Ishikawa (cell line): Measurements from ENCODE around the gene CBS.

ENCODE experiments used
- CEBPB ChIP-seq: IDR thresholded peaks from 2 replicates; pipeline ENCODE4 v1.6.1; 2012
- CREB1 ChIP-seq: IDR thresholded peaks from 2 replicates; pipeline ENCODE4 v1.6.1; 2012; ENCODE audit warnings: low read depth
- EGR1 ChIP-seq: IDR thresholded peaks from 2 replicates; pipeline ENCODE4 v1.6.1; 2012
- EP300 ChIP-seq: IDR thresholded peaks from 2 replicates; pipeline ENCODE4 v1.6.1; 2012; ENCODE audit warnings: borderline replicate concordance
- FOXM1 ChIP-seq: IDR thresholded peaks from 2 replicates; pipeline ENCODE4 v1.6.1; 2012; ENCODE audit warnings: low read depth, borderline replicate concordance
- MAX ChIP-seq: IDR thresholded peaks from 2 replicates; pipeline ENCODE4 v1.6.1; 2012
- NFIC ChIP-seq: IDR thresholded peaks from 2 replicates; pipeline ENCODE4 v1.6.1; 2012
- RAD21 ChIP-seq: IDR thresholded peaks from 2 replicates; pipeline ENCODE4 v1.6.1; 2012; ENCODE audit warnings: low read depth
- REST ChIP-seq: IDR thresholded peaks from 2 replicates; pipeline ENCODE4 v1.6.1; 2012; ENCODE audit warnings: low read depth, mild to moderate bottlenecking
- TAF1 ChIP-seq: IDR thresholded peaks from 2 replicates; pipeline ENCODE4 v1.6.1; 2012; ENCODE audit warnings: low read depth, mild to moderate bottlenecking
- TCF12 ChIP-seq: IDR thresholded peaks from 2 replicates; pipeline ENCODE4 v1.6.1; 2012; ENCODE audit warnings: low read depth
- TEAD4 ChIP-seq: IDR thresholded peaks from 2 replicates; pipeline ENCODE4 v1.6.1; 2012
- USF1 ChIP-seq: IDR thresholded peaks from 2 replicates; pipeline ENCODE4 v1.6.1; 2012
- YY1 ChIP-seq: IDR thresholded peaks from 2 replicates; pipeline ENCODE4 v1.6.1; 2012; ENCODE audit warnings: low read depth
- ZBTB7A ChIP-seq: IDR thresholded peaks from 2 replicates; pipeline ENCODE4 v1.6.1; 2012; ENCODE audit warnings: low read depth

The CBS gene

GRCh38 chr21:43027846-43028731 is 47.5 kb downstream of the CBS start:
- no peak for TF ChIP-seq ZBTB7A
- no peak for TF ChIP-seq TEAD4
- TF ChIP-seq CREB1 = no peak
- no peak for TF ChIP-seq TAF1
- no peak for TF ChIP-seq FOXM1
- no peak for TF ChIP-seq NFIC
- no peak for TF ChIP-seq CEBPB
- TF ChIP-seq YY1 = no peak
- TF ChIP-seq MAX = no peak
- TF ChIP-seq REST = no peak
- no peak for TF ChIP-seq TCF12
- TF ChIP-seq RAD21 = no peak
- no peak for TF ChIP-seq EGR1
- no peak for TF ChIP-seq USF1
- TF ChIP-seq EP300 = no peak

- TF ChIP-seq ZBTB7A (peak; percentile 32; the same call in 1 of the 2 replicates), EP300 (peak; percentile 97), TAF1 (no peak), EGR1 (0 out of 2 replicates have a peak, but pooled peaks have one; percentile 12), FOXM1 (peak; percentile 93), USF1 (no peak), TCF12 (peak; percentile 95), NFIC (peak; percentile 73), TEAD4 (peak; percentile 100), REST (no peak), YY1 (0 out of 2 replicates have a peak, but pooled peaks have one; percentile 54), RAD21 (peak; percentile 13; the same call in 1 of the 2 replicates), MAX (no peak; the same call in 1 of the 2 replicates), CREB1 (peak; percentile 20; the same call in 1 of the 2 replicates), CEBPB (peak; percentile 99)
Measured at GRCh38 chr21:43025636-43026180, 49.9 kb downstream of the CBS start.

- TF ChIP-seq TEAD4 (no peak), TAF1 (no peak), EP300 (no peak), USF1 (no peak)
Measured at GRCh38 chr21:43024439-43025136, 51.0 kb downstream of the CBS start.

GRCh38 chr21:43023175-43023574 is 52.5 kb downstream of the CBS start:
- TF ChIP-seq MAX (no peak), TAF1 (no peak), EP300 (no peak), TCF12 (no peak), ZBTB7A (no peak), TEAD4 (no peak)
